Neural progenitor cell (in vitro differentiated cells): ENCODE data around the gene TFCP2L1.

ENCODE experiments used
- EZH2 ChIP-seq: fragments of 200-600 bp; sonication (generic); IDR thresholded peaks from 2 replicates; pipeline ENCODE4 v1.6.1; 2017; ENCODE audit warnings: antibody characterized with exemption, mild to moderate bottlenecking, moderate library complexity
- TF ChIP-seq, protein P1 (sequence below): fragments of 200-600 bp; sonication (generic); IDR thresholded peaks from 2 replicates; pipeline ENCODE4 v1.5.1; 2017; ENCODE audit warnings: antibody characterized with exemption, mild to moderate bottlenecking

DNA sequence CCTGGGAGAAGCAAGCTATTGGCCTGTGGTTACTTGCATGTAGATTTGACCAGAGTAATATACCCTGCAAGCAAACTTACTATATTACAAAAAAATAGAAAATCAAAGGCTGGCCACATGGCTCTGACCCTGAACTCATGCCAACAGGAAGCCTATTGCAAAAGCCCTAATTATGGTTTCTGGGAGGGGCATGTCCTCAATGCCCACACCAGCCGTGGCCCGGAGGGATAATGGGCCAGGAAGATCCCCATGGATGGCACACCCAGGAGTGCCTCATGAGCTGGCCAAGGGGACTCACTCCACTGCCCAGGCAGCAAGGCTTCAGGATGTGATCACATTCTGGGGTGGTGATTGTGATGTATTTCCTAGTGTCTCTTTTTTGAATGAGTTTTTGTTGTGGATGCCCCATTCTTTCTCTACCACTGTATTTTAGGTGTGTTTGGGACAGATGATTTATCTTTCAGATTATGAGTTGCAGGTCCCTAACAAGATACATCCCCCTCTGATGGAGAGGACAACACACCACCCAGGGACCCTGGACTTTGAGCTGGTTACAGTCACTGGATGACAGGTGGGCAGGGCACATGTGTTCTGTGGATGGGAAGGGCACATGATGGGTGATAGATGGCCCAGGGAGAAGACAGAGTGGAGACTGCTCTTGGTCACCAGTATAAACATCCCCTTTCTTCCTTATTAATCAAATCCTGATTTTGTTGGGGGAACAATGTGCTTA, 18.7 kb upstream of the TFCP2L1 start:
- TF ChIP-seq, protein P1, sequence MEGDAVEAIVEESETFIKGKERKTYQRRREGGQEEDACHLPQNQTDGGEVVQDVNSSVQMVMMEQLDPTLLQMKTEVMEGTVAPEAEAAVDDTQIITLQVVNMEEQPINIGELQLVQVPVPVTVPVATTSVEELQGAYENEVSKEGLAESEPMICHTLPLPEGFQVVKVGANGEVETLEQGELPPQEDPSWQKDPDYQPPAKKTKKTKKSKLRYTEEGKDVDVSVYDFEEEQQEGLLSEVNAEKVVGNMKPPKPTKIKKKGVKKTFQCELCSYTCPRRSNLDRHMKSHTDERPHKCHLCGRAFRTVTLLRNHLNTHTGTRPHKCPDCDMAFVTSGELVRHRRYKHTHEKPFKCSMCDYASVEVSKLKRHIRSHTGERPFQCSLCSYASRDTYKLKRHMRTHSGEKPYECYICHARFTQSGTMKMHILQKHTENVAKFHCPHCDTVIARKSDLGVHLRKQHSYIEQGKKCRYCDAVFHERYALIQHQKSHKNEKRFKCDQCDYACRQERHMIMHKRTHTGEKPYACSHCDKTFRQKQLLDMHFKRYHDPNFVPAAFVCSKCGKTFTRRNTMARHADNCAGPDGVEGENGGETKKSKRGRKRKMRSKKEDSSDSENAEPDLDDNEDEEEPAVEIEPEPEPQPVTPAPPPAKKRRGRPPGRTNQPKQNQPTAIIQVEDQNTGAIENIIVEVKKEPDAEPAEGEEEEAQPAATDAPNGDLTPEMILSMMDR, result no peak
- no peak for TF ChIP-seq EZH2
